Prostate gland (tissue), 2 donors: ENCODE data around the gene ALDH1A2.

ENCODE experiments used
- CTCF ChIP-seq, 4 experiments: fragments of 200-600 bp in 2 of 4; fragments of 450-650 bp in 2 of 4; sonication (generic) in 2 of 4; IDR thresholded peaks; 1 replicate in 3 of 4; 2 replicates in 1 of 4; pipeline ENCODE4 v1.5.1; 2016 to 2019; ENCODE audit warnings: antibody characterized with exemption in 4 of 4, mild to moderate bottlenecking in 2 of 4, moderate library complexity in 2 of 4
- POLR2AphosphoS5 ChIP-seq: sonication (generic); formaldehyde crosslinking; IDR thresholded peaks from one replicate; pipeline ENCODE4 v1.6.1; 2017; ENCODE audit warnings: antibody characterized with exemption

- TF ChIP-seq CTCF (IDR thresholded peaks at IDR 0.05) (no peak), POLR2AphosphoS5 (no peak)
Observed at GRCh38 chr15:57943171-57943570, 122.3 kb downstream of the ALDH1A2 start.
